Neuronal stem cell (in vitro differentiated cells): ENCODE data around the gene RANBP3.

Experiments used
- DNase-seq: peaks from one replicate; pipeline ENCODE4 v3.0.0-alpha.2; 2013; ENCODE audit warnings: low spot score
- H2AFZ ChIP-seq: one replicate; pipeline ENCODE4 v1.6.1; 2013; ENCODE audit warnings: mild to moderate bottlenecking, low read length, inconsistent platforms
- H2AK5ac ChIP-seq: 2 replicates; pipeline ENCODE4 v1.6.1; 2013; ENCODE audit warnings: low read depth, mild to moderate bottlenecking, inconsistent platforms, low read length, moderate library complexity, mixed read lengths
- H2BK120ac ChIP-seq: 2 replicates; pipeline ENCODE4 v1.6.1; 2013; ENCODE audit warnings: low read depth, mild to moderate bottlenecking, inconsistent platforms, low read length, moderate library complexity, mixed read lengths
- H2BK12ac ChIP-seq: one replicate; pipeline ENCODE4 v1.6.1; 2013; ENCODE audit warnings: low read length, inconsistent platforms
- H2BK15ac ChIP-seq: 2 replicates; pipeline ENCODE4 v1.6.1; 2013; ENCODE audit warnings: mild to moderate bottlenecking, low read length, inconsistent platforms, mixed read lengths
- H2BK5ac ChIP-seq: one replicate; pipeline ENCODE4 v1.6.1; 2013; ENCODE audit warnings: inconsistent platforms, mild to moderate bottlenecking, low read length, moderate library complexity
- H3K14ac ChIP-seq: one replicate; pipeline ENCODE4 v1.6.1; 2013; ENCODE audit warnings: low read length, inconsistent platforms
- H3K18ac ChIP-seq: 2 replicates; pipeline ENCODE4 v1.6.1; 2013; ENCODE audit warnings: low read length, inconsistent platforms
- H3K23ac ChIP-seq: 2 replicates; pipeline ENCODE4 v1.6.1; 2013; ENCODE audit warnings: low read depth, mild to moderate bottlenecking, mixed read lengths, low read length, inconsistent platforms; ENCODE audit not compliant: poor library complexity
- H3K27ac ChIP-seq: replicated peaks from 3 replicates; pipeline ENCODE4 v1.5.1; 2013; ENCODE audit warnings: low read length, inconsistent platforms
- H3K27me3 ChIP-seq, 3 experiments: 2 replicates each; pipeline ENCODE4 v1.6.1; 2013; ENCODE audit warnings: low read length in 3 of 3, mild to moderate bottlenecking in 2 of 3, inconsistent platforms in 1 of 3, low read depth in 1 of 3, mixed read lengths in 1 of 3, moderate library complexity in 1 of 3; ENCODE audit not compliant: control insufficient read depth in 3 of 3, insufficient read depth in 3 of 3
- H3K36me3 ChIP-seq, 2 donors: replicated peaks in 1 of 2; 2 replicates each; pipeline ENCODE4 v1.6.1; 2013; ENCODE audit warnings: low read length in 2 of 2; ENCODE audit not compliant: control insufficient read depth in 2 of 2, insufficient read depth in 2 of 2
- H3K4ac ChIP-seq: 2 replicates; pipeline ENCODE4 v1.6.1; 2013; ENCODE audit warnings: inconsistent platforms, mild to moderate bottlenecking, low read length, moderate library complexity
- H3K4me1 ChIP-seq, 2 donors: 1 replicate in 1 of 2; 2 replicates in 1 of 2; pipeline ENCODE4 v1.6.1; 2013; ENCODE audit warnings: low read length in 2 of 2, low read depth in 1 of 2; ENCODE audit not compliant: control insufficient read depth in 2 of 2, insufficient read depth in 1 of 2
- H3K4me2 ChIP-seq: one replicate; pipeline ENCODE4 v1.6.1; 2013; ENCODE audit warnings: mild to moderate bottlenecking, low read length, inconsistent platforms; ENCODE audit not compliant: insufficient read depth, poor library complexity, severe bottlenecking
- H3K4me3 ChIP-seq, 2 donors: 2 replicates each; pipeline ENCODE4 v1.5.1; 2013; ENCODE audit warnings: low read length in 2 of 2, mild to moderate bottlenecking in 2 of 2, inconsistent platforms in 1 of 2, moderate library complexity in 1 of 2
- H3K79me1 ChIP-seq: one replicate; pipeline ENCODE4 v1.6.1; 2013; ENCODE audit warnings: low read depth, mild to moderate bottlenecking, inconsistent platforms, low read length, moderate library complexity
- H3K9ac ChIP-seq: one replicate; pipeline ENCODE4 v1.6.1; 2013; ENCODE audit warnings: mild to moderate bottlenecking, low read depth, low read length, inconsistent platforms; ENCODE audit not compliant: poor library complexity
- H3K9me3 ChIP-seq, 2 donors: replicated peaks in 1 of 2; 2 replicates each; pipeline versions ENCODE3 to v1.6.1; 2013; ENCODE audit warnings: low read length in 2 of 2, mild to moderate bottlenecking in 2 of 2, inconsistent platforms in 1 of 2, low read depth in 1 of 2, mixed read lengths in 1 of 2, moderate library complexity in 1 of 2; ENCODE audit not compliant: control insufficient read depth in 2 of 2, insufficient read depth in 1 of 2
- H4K8ac ChIP-seq: one replicate; pipeline ENCODE4 v1.6.1; 2013; ENCODE audit warnings: low read depth, mild to moderate bottlenecking, inconsistent platforms, low read length, moderate library complexity
- H4K91ac ChIP-seq: one replicate; pipeline ENCODE4 v1.6.1; 2013; ENCODE audit warnings: low read length, low read depth, mild to moderate bottlenecking, inconsistent platforms; ENCODE audit not compliant: poor library complexity
- WGBS, 2 donors: extraction: QIAGEN DNeasy Blood & Tissue Kit; methylation state at CpG; one replicate each; pipeline ENCODE4 v1.1.7; 2013; ENCODE audit warnings: missing lambda C conversion rate in 2 of 2, mixed read lengths in 1 of 2; ENCODE audit not compliant: insufficient read length in 2 of 2, insufficient replicate concordance in 1 of 2; ENCODE audit errors: extremely low coverage in 2 of 2; 5-methylcytosine and 5-hydroxymethylcytosine counted together

RANBP3 gene

GRCh38 chr19:5935473-5936291 is 42.3 kb downstream of the RANBP3 start:
- Histone ChIP-seq H3K14ac (no peak overlapping the region), H3K4me3 (peak overlapping the region in 1 of 2 donors; percentile 32), H2AFZ (no peak overlapping the region), H2AK5ac (no peak overlapping the region), H3K18ac (peak overlapping the region; percentile 21), H3K79me1 (peaks cover 10% of the 10 kb centered on the region), H3K27me3 (no peaks in the 10 kb centered on the region), H4K91ac (no peak overlapping the region), H3K9ac (peak overlapping the region; percentile 30), H3K4me2 (no peak overlapping the region), H3K27ac (no peak overlapping the region), H2BK5ac (no peak overlapping the region), H3K36me3 (peaks cover 25 to 98% of the 10 kb centered on the region in 2 donors), H3K4ac (no peak overlapping the region), H3K4me1 (no peaks in the 10 kb centered on the region), H2BK15ac (no peak overlapping the region), H4K8ac (no peak overlapping the region), H3K9me3 (peaks cover 0 to 2% of the 10 kb centered on the region in 2 donors), H2BK120ac (no peak overlapping the region), H3K23ac (peak overlapping the region; percentile 48), H2BK12ac (peak overlapping the region; percentile 42)
- no CpG with 5 or more reads among the region's 25 CpGs for WGBS, 2 donors
- no peak for DNase-seq

DNA sequence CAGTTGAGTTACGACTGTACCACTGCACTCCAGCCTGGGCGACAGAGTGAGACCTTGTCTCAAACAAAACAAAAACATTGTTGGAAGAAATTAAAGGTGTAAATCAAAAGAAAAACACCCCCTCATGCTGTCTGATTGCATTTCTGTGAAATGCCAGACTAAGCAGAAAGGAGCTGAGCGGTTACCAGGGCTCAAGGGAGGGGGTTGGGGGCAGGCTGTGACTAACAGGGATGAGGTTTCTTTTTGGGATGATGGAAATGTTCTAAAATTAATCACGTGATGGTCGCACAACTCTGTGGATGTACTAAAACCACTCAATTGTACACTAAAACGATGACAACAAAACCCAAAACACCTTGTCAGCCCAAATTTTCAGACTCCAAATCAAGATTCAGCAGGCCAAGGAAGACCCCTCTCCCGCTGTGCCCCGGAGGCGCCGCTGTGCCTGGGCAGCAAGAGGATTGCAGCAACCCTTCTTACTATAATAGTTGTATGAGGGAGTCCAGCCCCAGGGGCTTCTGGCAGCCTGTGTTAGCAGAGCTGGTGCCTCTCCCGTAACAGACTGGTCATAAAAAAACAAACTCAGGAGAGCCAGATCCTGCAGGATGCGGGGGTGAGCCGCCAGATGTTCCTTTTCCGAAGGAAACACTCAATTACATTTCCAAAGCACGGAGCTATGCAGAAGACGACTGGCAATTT is 43.0 kb downstream of the RANBP3 start:
- no peak overlapping the region for H2BK15ac ChIP-seq
- no peak overlapping the region for H3K4ac ChIP-seq
- H3K23ac ChIP-seq, result no peak overlapping the region
- H3K27me3 ChIP-seq, result no peaks in the 10 kb centered on the region
- H2BK120ac ChIP-seq, result no peak overlapping the region
- no peak overlapping the region for H2AK5ac ChIP-seq
- no peak overlapping the region for H3K4me2 ChIP-seq
- no peak for DNase-seq
- H3K36me3 ChIP-seq, result peaks cover 26 to 98% of the 10 kb centered on the region in 2 donors
- H3K4me1 ChIP-seq, result no peaks in the 10 kb centered on the region
- H3K27ac ChIP-seq, result no peak overlapping the region
- H3K18ac ChIP-seq, result no peak overlapping the region
- no peak overlapping the region for H4K8ac ChIP-seq
- no peak overlapping the region for H2BK12ac ChIP-seq
- peaks cover 0 to 2% of the 10 kb centered on the region in 2 donors for H3K9me3 ChIP-seq
- no peak overlapping the region for H3K14ac ChIP-seq
- no CpG with 5 or more reads among the region's 16 CpGs for WGBS, 2 donors
- H3K4me3 ChIP-seq, result no peak overlapping the region
- H2BK5ac ChIP-seq, result no peak overlapping the region
- no peak overlapping the region for H3K9ac ChIP-seq
- H3K79me1 ChIP-seq, result peaks cover 10% of the 10 kb centered on the region
- H4K91ac ChIP-seq, result no peak overlapping the region
- H2AFZ ChIP-seq, result no peak overlapping the region

- Histone ChIP-seq H2BK5ac (no peak overlapping the region), H3K18ac (no peak overlapping the region), H2BK120ac (no peak overlapping the region), H3K27me3 (no peaks in the 10 kb centered on the region), H3K36me3 (peaks cover 34 to 98% of the 10 kb centered on the region in 2 donors), H2BK15ac (no peak overlapping the region), H3K4me1 (no peaks in the 10 kb centered on the region), H3K23ac (no peak overlapping the region), H3K9me3 (peaks cover 0 to 2% of the 10 kb centered on the region in 2 donors), H3K79me1 (peaks cover 10% of the 10 kb centered on the region), H2AFZ (no peak overlapping the region), H3K4me3 (no peak overlapping the region), H2AK5ac (no peak overlapping the region), H4K91ac (no peak overlapping the region), H3K14ac (peak overlapping the region; percentile 2), H3K27ac (no peak overlapping the region), H4K8ac (no peak overlapping the region), H3K4ac (no peak overlapping the region), H2BK12ac (no peak overlapping the region), H3K4me2 (no peak overlapping the region), H3K9ac (no peak overlapping the region)
- no CpG with 5 or more reads among the region's 5 CpGs for WGBS, 2 donors
- DNase-seq, result no peak
Observed at GRCh38 chr19:5934069-5934401, 43.9 kb downstream of the RANBP3 start.

GRCh38 chr19:5933391-5934068 is 44.4 kb downstream of the RANBP3 start:
- no peak overlapping the region for H2AFZ ChIP-seq
- no peaks in the 10 kb centered on the region for H3K4me1 ChIP-seq
- H3K9ac ChIP-seq, result peak overlapping the region; percentile 30
- no peak overlapping the region for H2BK120ac ChIP-seq
- H4K91ac ChIP-seq, result no peak overlapping the region
- H3K27ac ChIP-seq, result no peak overlapping the region
- no peak for DNase-seq
- H3K23ac ChIP-seq, result no peak overlapping the region
- H3K9me3 ChIP-seq, result peaks cover 0 to 2% of the 10 kb centered on the region in 2 donors
- no CpG with 5 or more reads among the region's 20 CpGs for WGBS, 2 donors
- H2AK5ac ChIP-seq, result no peak overlapping the region
- H3K79me1 ChIP-seq, result peaks cover 10% of the 10 kb centered on the region
- H2BK12ac ChIP-seq, result no peak overlapping the region
- no peaks in the 10 kb centered on the region for H3K27me3 ChIP-seq
- H3K36me3 ChIP-seq, result peaks cover 37 to 98% of the 10 kb centered on the region in 2 donors
- H3K4me2 ChIP-seq, result no peak overlapping the region
- no peak overlapping the region for H2BK15ac ChIP-seq
- H4K8ac ChIP-seq, result no peak overlapping the region
- H2BK5ac ChIP-seq, result no peak overlapping the region
- H3K14ac ChIP-seq, result peak overlapping the region; percentile 2
- no peak overlapping the region for H3K4me3 ChIP-seq
- H3K4ac ChIP-seq, result no peak overlapping the region
- H3K18ac ChIP-seq, result no peak overlapping the region
